Activated CD4-positive, alpha-beta T cell treated with anti-CD3 and anti-CD28 coated beads for 36 hours (primary cell): Measurements from ENCODE around the gene PRORP. TPM values are rescaled to one million over a fixed set of nuclear protein-coding genes. Genes with fewer than 3 reads are reported as not detected.
"Not testable (repeated sequence)": the region's sequence is repeated elsewhere in the genome, so short reads cannot be mapped to it uniquely, and the experiment has no call there.

ENCODE experiments used
- ATAC-seq: fragments of 200-7000 bp; cut with Tn5 transposase; one replicate; pipeline ENCODE4 v1.10.0; 2021; ENCODE audit warnings: mild to moderate bottlenecking, moderate library complexity
- CTCF ChIA-PET: fragments of 350-600 bp; sonication (Branson Sonifier 250); formaldehyde crosslinking; loops from one replicate; lab custom pipeline; 2021; ENCODE audit warnings: antibody characterized with exemption; lab: Charles Lee
- POLR2A ChIA-PET: fragments of 350-600 bp; sonication (Branson Sonifier 250); formaldehyde crosslinking; loops from one replicate; lab custom pipeline; 2021; ENCODE audit warnings: antibody characterized with exemption, inconsistent platforms; lab: Charles Lee
- DNase-seq: peaks from one replicate; pipeline ENCODE4 v3.0.0-alpha.2; 2020
- H3K27ac Mint-ChIP-seq: one replicate; pipeline ENCODE4 v1.8.0; 2021; ENCODE audit warnings: mixed read lengths
- H3K27me3 Mint-ChIP-seq: one replicate; pipeline ENCODE4 v1.8.0; 2021; ENCODE audit warnings: mixed read lengths
- H3K36me3 Mint-ChIP-seq: one replicate; pipeline ENCODE4 v1.8.0; 2021; ENCODE audit warnings: low read depth, mixed read lengths
- H3K4me1 Mint-ChIP-seq: one replicate; pipeline ENCODE4 v1.8.0; 2021; ENCODE audit warnings: mixed read lengths
- H3K4me3 Mint-ChIP-seq: one replicate; pipeline ENCODE4 v1.8.0; 2021; ENCODE audit warnings: mild to moderate bottlenecking, moderate library complexity, mixed read lengths
- H3K9me3 Mint-ChIP-seq: one replicate; pipeline ENCODE4 v1.8.0; 2021; ENCODE audit warnings: low read depth, mixed read lengths
- intact Hi-C, 2 experiments: fragments of 100-400 bp; cut with DNase I in 1 of 2; cut with micrococcal nuclease in 1 of 2; formaldehyde crosslinking; loops; one replicate each; pipeline versions ENCODE4 v1.14.2 to v1.15.1; 2022 to 2024; cut with DNase I, micrococcal nuclease
- total RNA-seq, 2 experiments: library from RNA; stranded (reverse); gene quantifications; one replicate each; pipeline ENCODE4 v1.2.3, GENCODE V29; 2021

The PRORP gene
- 10 to 100 TPM; 37.3 to 51.1 TPM for total RNA-seq

DNA sequence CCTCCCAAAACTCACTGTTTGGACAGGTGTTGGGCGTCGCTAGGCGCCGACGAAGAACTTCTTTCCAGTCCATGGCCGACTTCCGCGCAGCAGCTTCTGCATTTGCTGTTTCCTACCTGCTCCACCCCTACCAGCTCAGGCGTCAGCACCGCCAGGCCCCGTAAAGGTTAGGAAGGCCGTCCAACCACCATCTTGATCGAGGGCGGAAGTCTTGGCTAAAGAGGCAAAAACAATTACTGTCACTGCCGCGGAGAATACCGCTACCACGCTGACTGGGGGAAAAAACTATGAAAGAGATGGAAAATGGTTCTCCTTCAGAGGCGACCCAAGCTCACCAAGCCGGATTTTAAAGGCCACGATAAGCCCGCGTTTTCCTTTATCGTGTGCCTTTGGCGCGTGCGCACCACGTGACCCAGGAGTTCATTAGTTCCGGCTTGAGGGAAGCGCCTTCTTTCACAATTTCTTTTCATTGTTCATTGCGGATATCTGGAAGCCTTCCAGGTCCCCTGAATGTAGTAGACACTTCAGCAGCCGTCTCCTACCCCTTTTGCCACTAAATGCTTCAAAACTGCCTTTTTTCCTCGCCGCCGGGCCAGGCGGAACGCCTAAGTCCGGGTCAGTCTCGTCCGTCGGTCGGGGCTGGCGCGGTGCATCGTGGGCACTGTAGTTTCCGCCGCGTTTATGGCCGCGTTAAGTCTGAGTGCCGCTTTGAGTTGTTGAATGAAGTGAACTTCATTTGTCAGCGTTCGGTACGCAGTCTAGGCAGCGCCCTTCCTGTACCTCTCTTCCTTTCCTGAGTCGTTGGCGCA lies at the start of gene PRORP, which contains the start of gene PPP2R3C:
Gene PRORP, plus strand, starts transcription at position 666 of the 809 bp plus-strand sequence. CDS start 694 bp downstream, outside the sequence.
Gene PPP2R3C, minus strand, starts transcription at position 104 of the 809 bp plus-strand sequence. Its CDS starts 31 bp downstream, at position 73.
- DNase-seq = peak; percentile 93
- POLR2A ChIA-PET = interaction anchor here (0.6 to 4.3 kb wide), 7 partner anchors 35 to 295 kb away, joined by 3 to 23 read pairs (median 4); partner anchors contain the start of genes FAM177A1, NFKBIA and SRP54
- peak within 1 kb of the TSS; percentile 99 for H3K27ac Mint-ChIP-seq

DNA sequence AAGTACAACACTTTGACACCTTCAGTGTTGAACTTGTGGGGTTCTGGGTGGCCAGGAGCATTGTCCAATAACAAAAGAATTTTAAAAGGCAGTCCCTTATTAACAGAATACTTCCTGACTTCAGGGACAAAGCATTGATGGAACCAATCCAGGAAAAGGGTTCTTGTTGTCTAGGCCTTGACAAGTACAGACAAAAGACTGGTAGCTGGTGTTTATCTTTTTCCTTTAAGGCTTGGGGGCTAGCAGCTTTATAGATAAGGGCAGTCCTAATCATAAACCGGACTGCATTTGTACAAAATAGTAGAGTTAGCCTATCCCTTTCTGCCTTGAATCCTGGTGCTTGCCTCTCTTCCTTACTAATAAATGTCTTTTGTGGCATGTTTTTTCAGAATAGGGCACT lies 48.9 kb upstream of the PRORP start:
- CTCF ChIA-PET = interaction anchor here (1.5 kb wide), 1 partner anchor 69 kb away, joined by 3 read pairs; no protein-coding TSS in a partner anchor
- no peak overlapping the region for H3K4me3 Mint-ChIP-seq

More for the DNA sequence above, at the start of gene PRORP, which contains the start of gene PPP2R3C:
- CTCF ChIA-PET = interaction anchor here (0.6 to 2.1 kb wide), 9 partner anchors 11 to 300 kb away, joined by 3 to 7 read pairs (median 3); partner anchors contain the start of gene SRP54
- Mint-ChIP-seq H3K36me3 (peaks cover 30% of the 10 kb centered on the region), H3K27me3 (no peaks in the 10 kb centered on the region), H3K9me3 (no peaks in the 10 kb centered on the region), H3K4me3 (peak within 1 kb of the TSS; percentile 87), H3K4me1 (peaks cover 64% of the 10 kb centered on the region)
- intact Hi-C loops = loop anchor here (1.0 to 5.0 kb wide), 16 partner anchors 75 to 705 kb away; partner anchors contain the start of genes BRMS1L (in 2 of the 2), FAM177A1 (in 2 of the 2), NFKBIA (in 2 of the 2) and PSMA6 (in 2 of the 2)
- ATAC-seq = peak; percentile 87

GRCh38 chr14:35078082-35078481 lies 44.3 kb upstream of the PRORP start:
- CTCF ChIA-PET = interaction anchor here (0.6 to 1.3 kb wide), 5 partner anchors 23 to 338 kb away, joined by 3 to 5 read pairs (median 3); no protein-coding TSS in a partner anchor

More for the DNA sequence above, 48.9 kb upstream of the PRORP start:
- no peaks in the 10 kb centered on the region for H3K9me3 Mint-ChIP-seq
- no peaks in the 10 kb centered on the region for H3K27me3 Mint-ChIP-seq
- H3K27ac Mint-ChIP-seq = no peak overlapping the region
- H3K36me3 Mint-ChIP-seq = peaks cover 20% of the 10 kb centered on the region
- no peaks in the 10 kb centered on the region for H3K4me1 Mint-ChIP-seq
- POLR2A ChIA-PET = interaction anchor here (0.6 kb wide), 1 partner anchor 28 kb away, joined by 3 read pairs; no protein-coding TSS in a partner anchor
- no peak for ATAC-seq
- intact Hi-C loops = no loop called here
- no peak for DNase-seq

GRCh38 chr14:35079742-35080141 lies 42.6 kb upstream of the PRORP start:
- Mint-ChIP-seq H3K27ac (no peak overlapping the region), H3K4me3 (no peak overlapping the region), H3K9me3 (no peaks in the 10 kb centered on the region), H3K4me1 (no peaks in the 10 kb centered on the region), H3K36me3 (peaks cover 12% of the 10 kb centered on the region), H3K27me3 (no peaks in the 10 kb centered on the region)
- ChIA-PET POLR2A (no interaction called here), CTCF (interaction anchor here (1.2 kb wide), 1 partner anchor 9 kb away, joined by 4 read pairs; no protein-coding TSS in a partner anchor)
- intact Hi-C loops = no loop called here
- DNase-seq = no peak
- no peak for ATAC-seq

More at GRCh38 chr14:35078082-35078481, 44.3 kb upstream of the PRORP start:
- Mint-ChIP-seq H3K9me3 (no peaks in the 10 kb centered on the region), H3K4me1 (no peaks in the 10 kb centered on the region), H3K36me3 (peaks cover 12% of the 10 kb centered on the region), H3K27me3 (no peaks in the 10 kb centered on the region), H3K4me3 (no peak overlapping the region), H3K27ac (no peak overlapping the region)
- POLR2A ChIA-PET = interaction anchor here (0.7 kb wide), 1 partner anchor 386 kb away, joined by 3 read pairs; no protein-coding TSS in a partner anchor
- intact Hi-C loops = no loop called here
- DNase-seq (no peak), ATAC-seq (no peak)

GRCh38 chr14:35083530-35084150 lies 38.7 kb upstream of the PRORP start:
- intact Hi-C loops = no loop called here
- H3K27ac Mint-ChIP-seq = no peak overlapping the region
- ChIA-PET POLR2A (no interaction called here), CTCF (no interaction called here)
- DNase-seq (no peak), ATAC-seq (no peak)
- no peak overlapping the region for H3K4me3 Mint-ChIP-seq
- peaks cover 30% of the 10 kb centered on the region for H3K36me3 Mint-ChIP-seq
- no peaks in the 10 kb centered on the region for H3K27me3 Mint-ChIP-seq
- no peaks in the 10 kb centered on the region for H3K9me3 Mint-ChIP-seq
- H3K4me1 Mint-ChIP-seq = no peaks in the 10 kb centered on the region

GRCh38 chr14:35085441-35085840 lies 36.9 kb upstream of the PRORP start:
- H3K4me3 Mint-ChIP-seq = no peak overlapping the region
- POLR2A ChIA-PET = no interaction called here

GRCh38 chr14:35088514-35088913 lies 33.8 kb upstream of the PRORP start:
- H3K9me3 Mint-ChIP-seq = no peaks in the 10 kb centered on the region
- intact Hi-C loops = no loop called here
- ChIA-PET POLR2A (no interaction called here), CTCF (no interaction called here)
- peak overlapping the region; percentile 15 for H3K27ac Mint-ChIP-seq
- peaks cover 34% of the 10 kb centered on the region for H3K36me3 Mint-ChIP-seq
- ATAC-seq (no peak), DNase-seq (no peak)
- H3K4me3 Mint-ChIP-seq = no peak overlapping the region
- H3K27me3 Mint-ChIP-seq = no peaks in the 10 kb centered on the region
- no peaks in the 10 kb centered on the region for H3K4me1 Mint-ChIP-seq

More at GRCh38 chr14:35085441-35085840, 36.9 kb upstream of the PRORP start:
- H3K36me3 Mint-ChIP-seq = peaks cover 30% of the 10 kb centered on the region
- no peaks in the 10 kb centered on the region for H3K27me3 Mint-ChIP-seq
- no peak for ATAC-seq
- intact Hi-C loops = no loop called here
- CTCF ChIA-PET = interaction anchor here (0.7 kb wide), 1 partner anchor 334 kb away, joined by 3 read pairs; no protein-coding TSS in a partner anchor
- H3K27ac Mint-ChIP-seq = peak overlapping the region; percentile 67
- no peaks in the 10 kb centered on the region for H3K4me1 Mint-ChIP-seq
- DNase-seq = no peak
- H3K9me3 Mint-ChIP-seq = no peaks in the 10 kb centered on the region

- POLR2A ChIA-PET = interaction anchor here (0.6 kb wide), 1 partner anchor 48 kb away, joined by 3 read pairs; no protein-coding TSS in a partner anchor
- peaks cover 28% of the 10 kb centered on the region for H3K36me3 Mint-ChIP-seq
- DNase-seq, H3K27ac Mint-ChIP-seq, ATAC-seq, H3K4me1 Mint-ChIP-seq, H3K9me3 Mint-ChIP-seq, intact Hi-C loops, H3K4me3 Mint-ChIP-seq, H3K27me3 Mint-ChIP-seq, CTCF ChIA-PET: not testable (repeated sequence)
Measured at GRCh38 chr14:35094645-35095044, 27.7 kb upstream of the PRORP start.

GRCh38 chr14:35107866-35108265 lies 14.5 kb upstream of the PRORP start:
- no peak overlapping the region for H3K4me3 Mint-ChIP-seq
- intact Hi-C loops = no loop called here
- H3K27me3 Mint-ChIP-seq = no peaks in the 10 kb centered on the region
- H3K36me3 Mint-ChIP-seq = peaks cover 41% of the 10 kb centered on the region
- no peak for DNase-seq
- H3K9me3 Mint-ChIP-seq = no peaks in the 10 kb centered on the region
- no peak for ATAC-seq
- ChIA-PET POLR2A (no interaction called here), CTCF (interaction anchor here (0.8 kb wide), 1 partner anchor 9 kb away, joined by 4 read pairs; no protein-coding TSS in a partner anchor)
- H3K4me1 Mint-ChIP-seq = peaks cover 3% of the 10 kb centered on the region
- no peak overlapping the region for H3K27ac Mint-ChIP-seq

DNA sequence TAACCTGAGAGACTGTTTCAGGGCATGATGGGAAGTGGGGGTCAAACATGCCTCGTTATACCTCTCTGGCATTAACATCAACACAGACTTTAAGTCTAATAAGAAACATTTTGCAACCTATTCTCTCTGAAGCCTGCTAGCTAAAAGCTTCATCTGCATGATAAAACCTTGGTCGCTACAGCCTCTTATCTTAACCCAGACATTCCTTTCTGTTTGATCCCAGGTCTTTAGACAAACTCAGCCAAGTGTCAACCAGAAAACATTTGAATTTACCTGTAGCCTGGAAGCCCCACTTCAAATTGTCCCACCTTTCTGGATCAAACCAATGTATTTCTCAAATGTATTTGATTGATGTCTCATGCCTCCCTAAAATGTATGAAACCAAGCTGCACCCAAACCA lies 9.7 kb upstream of the PRORP start:
- H3K4me3 Mint-ChIP-seq = no peak overlapping the region
- H3K27me3 Mint-ChIP-seq = no peaks in the 10 kb centered on the region
- H3K36me3 Mint-ChIP-seq = peaks cover 54% of the 10 kb centered on the region
- ATAC-seq (no peak), DNase-seq (no peak)
- POLR2A ChIA-PET = no interaction called here
- H3K4me1 Mint-ChIP-seq = peaks cover 8% of the 10 kb centered on the region
- no peaks in the 10 kb centered on the region for H3K9me3 Mint-ChIP-seq
- intact Hi-C loops = no loop called here
- H3K27ac Mint-ChIP-seq = no peak overlapping the region
- CTCF ChIA-PET = no interaction called here
